IMR-90 (cell line): ENCODE measurements around the gene CLDN34. TPM values are rescaled to one million over a fixed set of nuclear protein-coding genes. Genes with fewer than 3 reads are reported as not detected.

Experiments
- ATAC-seq: fragments of 200-7000 bp; cut with Tn5 transposase; 2 replicates; pipeline ENCODE4 v1.9.1; 2020; ENCODE audit warnings: low read depth, mild to moderate bottlenecking, moderate library complexity
- BruUV-seq: library from RNA; stranded (reverse); fragments of 400-500 nt; replicated peaks from 2 replicates; lab custom pipeline; 2021; lab: Mats Ljungman, UMichigan
- CTCF ChIA-PET: fragments of 300-600 bp; formaldehyde crosslinking; extraction: SDS; loops from one replicate; lab custom pipeline; 2021; ENCODE audit warnings: antibody characterized with exemption; lab: Yijun Ruan, JAX
- POLR2A ChIA-PET: fragments of 300-600 bp; sonication (Branson Sonifier 250); formaldehyde crosslinking; loops from one replicate; lab custom pipeline; 2022; ENCODE audit warnings: antibody characterized with exemption; ENCODE audit not compliant: unreplicated experiment; lab: Charles Lee
- DNase-seq: peaks from one replicate; pipeline ENCODE4 v3.0.0; 2013
- H2AFZ ChIP-seq: replicated peaks from 2 replicates; pipeline ENCODE3; 2013; ENCODE audit warnings: low read length, mild to moderate bottlenecking; ENCODE audit not compliant: poor library complexity
- H2AK5ac ChIP-seq: 2 replicates; pipeline ENCODE4 v1.6.1; 2013; ENCODE audit warnings: low read depth, low read length, inconsistent platforms
- H2AK9ac ChIP-seq: replicated peaks from 2 replicates; pipeline ENCODE3; 2013; ENCODE audit warnings: mild to moderate bottlenecking, low read depth, low read length, moderate library complexity; ENCODE audit not compliant: poor library complexity
- H2BK120ac ChIP-seq: 2 replicates; pipeline ENCODE4 v1.6.1; 2013; ENCODE audit warnings: low read depth, low read length, inconsistent platforms
- H2BK15ac ChIP-seq: 3 replicates; pipeline ENCODE4 v1.6.1; 2013; ENCODE audit warnings: low read depth, low read length, inconsistent platforms
- H2BK20ac ChIP-seq: 2 replicates; pipeline ENCODE4 v1.6.1; 2013; ENCODE audit warnings: low read depth, mild to moderate bottlenecking, inconsistent platforms, low read length, moderate library complexity
- H2BK5ac ChIP-seq: 2 replicates; pipeline ENCODE4 v1.6.1; 2013; ENCODE audit warnings: mild to moderate bottlenecking, low read depth, low read length, inconsistent platforms; ENCODE audit not compliant: poor library complexity, severe bottlenecking
- H3K14ac ChIP-seq: replicated peaks from 2 replicates; pipeline ENCODE4 v1.6.1; 2013; ENCODE audit warnings: low read depth, low read length, inconsistent platforms
- H3K18ac ChIP-seq: 2 replicates; pipeline ENCODE4 v1.6.1; 2013; ENCODE audit warnings: low read depth, low read length, control low read depth
- H3K23ac ChIP-seq: 2 replicates; pipeline ENCODE4 v1.6.1; 2013; ENCODE audit warnings: low read depth, low read length, inconsistent platforms
- H3K27ac ChIP-seq: 2 replicates; pipeline ENCODE4 v1.5.1; 2013; ENCODE audit warnings: mild to moderate bottlenecking, control low read depth, low read length; ENCODE audit not compliant: insufficient read depth
- H3K27me3 ChIP-seq: 2 replicates; pipeline ENCODE4 v1.6.1; 2013; ENCODE audit warnings: low read length; ENCODE audit not compliant: control insufficient read depth, insufficient read depth
- H3K36me3 ChIP-seq: 2 replicates; pipeline ENCODE4 v1.6.1; 2013; ENCODE audit warnings: low read length, mixed read lengths; ENCODE audit not compliant: control insufficient read depth, insufficient read depth
- H3K4ac ChIP-seq: 2 replicates; pipeline ENCODE4 v1.6.1; 2013; ENCODE audit warnings: low read depth, low read length, inconsistent platforms
- H3K4me1 ChIP-seq: 2 replicates; pipeline ENCODE4 v1.6.1; 2013; ENCODE audit warnings: low read length, mixed read lengths; ENCODE audit not compliant: control insufficient read depth, insufficient read depth
- H3K4me2 ChIP-seq: 2 replicates; pipeline ENCODE4 v1.6.1; 2013; ENCODE audit warnings: low read depth, mild to moderate bottlenecking, control low read depth, low read length, moderate library complexity
- H3K4me3 ChIP-seq: 2 replicates; pipeline ENCODE4 v1.5.1; 2013; ENCODE audit warnings: low read depth, mild to moderate bottlenecking, control low read depth, low read length, moderate library complexity; ENCODE audit not compliant: insufficient read depth
- H3K56ac ChIP-seq: 2 replicates; pipeline ENCODE4 v1.6.1; 2013; ENCODE audit warnings: low read length, inconsistent platforms; ENCODE audit not compliant: insufficient read depth; ENCODE audit errors: extremely low read depth
- H3K79me1 ChIP-seq, 2 experiments: 2 replicates each; pipeline ENCODE4 v1.6.1; 2013; ENCODE audit warnings: low read length in 2 of 2, inconsistent platforms in 1 of 2, low read depth in 1 of 2
- H3K9ac ChIP-seq: 2 replicates; pipeline ENCODE4 v1.6.1; 2013; ENCODE audit warnings: low read depth, low read length, control low read depth
- H3K9me1 ChIP-seq: 2 replicates; pipeline ENCODE4 v1.6.1; 2013; ENCODE audit warnings: low read length, inconsistent platforms; ENCODE audit not compliant: insufficient read depth
- H3K9me3 ChIP-seq: 2 replicates; pipeline ENCODE4 v1.6.1; 2013; ENCODE audit warnings: low read length; ENCODE audit not compliant: control insufficient read depth, insufficient read depth
- H4K20me1 ChIP-seq: 2 replicates; pipeline ENCODE4 v1.6.1; 2013; ENCODE audit warnings: low read length, inconsistent platforms; ENCODE audit not compliant: insufficient read depth
- H4K5ac ChIP-seq: 2 replicates; pipeline ENCODE4 v1.6.1; 2013; ENCODE audit warnings: mild to moderate bottlenecking, low read depth, low read length, control low read depth
- H4K8ac ChIP-seq, 2 experiments: 2 replicates each; pipeline ENCODE4 v1.6.1; 2013; ENCODE audit warnings: low read depth in 2 of 2, low read length in 2 of 2, control low read depth in 1 of 2, inconsistent platforms in 1 of 2
- H4K91ac ChIP-seq: 2 replicates; pipeline ENCODE4 v1.6.1; 2013; ENCODE audit warnings: low read depth, low read length, inconsistent platforms; ENCODE audit not compliant: insufficient read depth
- CEBPB ChIP-seq: IDR thresholded peaks from 2 replicates; pipeline ENCODE4 v1.6.1; 2012; ENCODE audit warnings: low read depth, low read length, improper control_type of control experiment
- CHD1 ChIP-seq: IDR thresholded peaks from 2 replicates; pipeline ENCODE4 v1.6.1; 2012; ENCODE audit warnings: low read depth, low read length, improper control_type of control experiment
- FOS ChIP-seq: fragments of 150-350 bp; IDR thresholded peaks from 2 replicates; pipeline ENCODE4 v1.6.1; 2016; ENCODE audit warnings: low read depth, low read length
- MAFK ChIP-seq: IDR thresholded peaks from 2 replicates; pipeline ENCODE4 v1.6.1; 2012; ENCODE audit warnings: low read depth, low read length, improper control_type of control experiment
- MAZ ChIP-seq: IDR thresholded peaks from 2 replicates; pipeline ENCODE4 v1.6.1; 2012; ENCODE audit warnings: low read depth, mild to moderate bottlenecking, low read length, improper control_type of control experiment, moderate library complexity, borderline replicate concordance
- MXI1 ChIP-seq: IDR thresholded peaks from 2 replicates; pipeline ENCODE4 v1.6.1; 2012; ENCODE audit warnings: low read depth, mild to moderate bottlenecking, low read length, moderate library complexity, borderline replicate concordance
- NFE2L2 ChIP-seq: fragments of 150-350 bp; IDR thresholded peaks from 2 replicates; pipeline ENCODE4 v1.6.1; 2016; ENCODE audit warnings: low read depth, mild to moderate bottlenecking, low read length
- POLR2A ChIP-seq: IDR thresholded peaks from 2 replicates; pipeline ENCODE4 v1.6.1; 2012; ENCODE audit warnings: mild to moderate bottlenecking, low read depth, low read length
- RAD21 ChIP-seq: IDR thresholded peaks from 2 replicates; pipeline ENCODE4 v1.6.1; 2012; ENCODE audit warnings: low read length, improper control_type of control experiment
- RCOR1 ChIP-seq: IDR thresholded peaks from 2 replicates; pipeline ENCODE4 v1.6.1; 2012; ENCODE audit warnings: mild to moderate bottlenecking, low read length, improper control_type of control experiment; ENCODE audit not compliant: insufficient replicate concordance
- RFX5 ChIP-seq: IDR thresholded peaks from 2 replicates; pipeline ENCODE4 v1.8.0; 2012; ENCODE audit warnings: low read depth, mild to moderate bottlenecking, low read length, moderate library complexity
- SMC3 ChIP-seq: fragments of 150-350 bp; IDR thresholded peaks from 2 replicates; pipeline ENCODE4 v1.6.1; 2016; ENCODE audit warnings: low read depth, mild to moderate bottlenecking, antibody characterized with exemption, low read length, moderate library complexity
- WGBS, 2 experiments: methylation state at CpG; one replicate each; pipeline versions ENCODE4 v1.1.5 to v1.1.7; 2013; ENCODE audit warnings: missing lambda C conversion rate in 2 of 2; ENCODE audit not compliant: insufficient read length in 1 of 2; ENCODE audit errors: extremely low coverage in 2 of 2; 5-methylcytosine and 5-hydroxymethylcytosine counted together
- dilution Hi-C: fragments of 300-500 bp; cut with HindIII; formaldehyde crosslinking; loops from one replicate; pipeline ENCODE4 v1.14.3; 2018; ENCODE audit warnings: low sequenced_read_pairs; ENCODE audit not compliant: unreplicated experiment
- in situ Hi-C: fragments of 300-500 bp; cut with MboI; formaldehyde crosslinking; loops from 3 replicates; pipeline ENCODE4 v1.14.3; 2019; ENCODE audit warnings: low sequenced_read_pairs, inconsistent platforms, mixed read lengths
- intact Hi-C: fragments of 100-400 bp; cut with micrococcal nuclease; formaldehyde crosslinking; loops from 2 replicates; pipeline ENCODE4 v1.10.0; 2022
- polyA plus RNA-seq, 3 experiments: library from polyadenylated mRNA; depleted of rRNA; stranded (reverse); fragments of >200 nt; gene quantifications; 2 replicates each; pipeline ENCODE4 v1.2.3, GENCODE V29; 2012; ENCODE audit warnings: low replicate concordance in 1 of 3
- total RNA-seq: library from RNA; depleted of rRNA; stranded (reverse); fragments of >200 nt; gene quantifications from 2 replicates; pipeline ENCODE4 v1.2.3, GENCODE V29; 2012
- TF ChIP-seq, protein P1 (sequence below): fragments of 150-350 bp; IDR thresholded peaks from 2 replicates; pipeline ENCODE4 v1.6.1; 2017; ENCODE audit warnings: mild to moderate bottlenecking, antibody characterized with exemption, low read length, low read depth
- TF ChIP-seq, protein P2 (sequence below): fragments of 150-350 bp; IDR thresholded peaks from 2 replicates; pipeline ENCODE4 v1.6.1; 2016; ENCODE audit warnings: low read depth, mild to moderate bottlenecking, low read length, moderate library complexity, borderline replicate concordance
- TF ChIP-seq, protein P3 (sequence below): conservative IDR thresholded peaks from 2 replicates; pipeline ENCODE4 v1.5.1; 2012; ENCODE audit warnings: mild to moderate bottlenecking, low read depth, low read length, improper control_type of control experiment

CLDN34 gene
- total and polyA plus RNA-seq, 2 of the 4 experiments (the other 2 are of a cell fraction): 0.14 TPM; not detected in 1

DNA sequence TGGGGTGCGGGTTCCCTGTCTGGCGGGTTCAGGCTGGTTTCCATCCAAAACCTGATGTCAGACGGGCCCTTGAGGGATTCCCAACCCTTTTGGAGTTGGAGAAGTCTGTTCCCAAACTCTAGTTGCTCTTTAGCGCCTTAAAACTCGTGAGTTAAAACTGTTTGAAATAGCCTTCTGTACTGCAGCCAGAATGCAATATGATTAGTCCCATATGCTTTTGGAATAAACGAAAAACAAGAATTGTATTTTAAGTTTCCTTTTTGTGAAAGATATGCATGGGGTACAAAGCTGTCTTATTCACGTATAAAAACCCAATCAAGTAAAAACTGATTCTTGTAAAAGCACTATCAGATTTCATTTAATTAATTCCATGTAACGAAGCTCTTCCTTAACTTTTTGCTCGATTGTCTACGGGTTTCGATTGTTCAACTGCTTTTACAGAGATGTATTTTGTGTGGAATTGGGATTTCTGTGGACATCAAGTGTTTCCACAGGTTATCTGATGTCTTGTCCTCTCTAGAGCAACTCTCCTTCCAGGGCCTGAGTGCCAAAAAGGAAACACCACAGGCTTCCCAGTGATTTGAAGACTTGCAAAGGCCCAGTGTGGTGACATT lies 49.5 kb downstream of the CLDN34 start:
- peak overlapping the region; percentile 74 for H3K4me3 ChIP-seq
- POLR2A ChIA-PET: no interaction called here
- peak overlapping the region; percentile 79 for H3K9ac ChIP-seq
- peak overlapping the region; percentile 94 for H3K27ac ChIP-seq
- no peak overlapping the region for H2BK120ac ChIP-seq
- no peaks in the 10 kb centered on the region for H3K36me3 ChIP-seq
- CTCF ChIA-PET: no interaction called here
- peak overlapping the region; percentile 77 for H2AK9ac ChIP-seq
- no peak overlapping the region; the same call in 2 of the 3 replicates for H2BK15ac ChIP-seq
- peak overlapping the region; percentile 48; the same call in 1 of the 2 replicates for H2AK5ac ChIP-seq
- H3K9me1 ChIP-seq: no peaks in the 10 kb centered on the region
- peak overlapping the region; percentile 48; the same call in 1 of the 2 replicates for H3K14ac ChIP-seq
- H3K4me2 ChIP-seq: peak overlapping the region; percentile 88
- peaks cover 2% of the 10 kb centered on the region; the same call in 1 of the 2 replicates for H4K20me1 ChIP-seq
- no peaks in the 10 kb centered on the region for H3K9me3 ChIP-seq
- peaks cover 0 to 14% of the 10 kb centered on the region in 2 experiments; a peak in 3 of 4 replicates for H3K79me1 ChIP-seq
- 0% methylated on average over 1 of the region's 11 CpGs; no CpG with 5 or more reads in 1 of the 2 experiments for WGBS, 2 experiments
- H4K5ac ChIP-seq: peak overlapping the region; percentile 12; the same call in 1 of the 2 replicates
- H2BK5ac ChIP-seq: peak overlapping the region; percentile 70
- peak overlapping the region; percentile 24 for H2AFZ ChIP-seq
- H3K27me3 ChIP-seq: no peaks in the 10 kb centered on the region
- ATAC-seq: no peak
- DNase-seq: no peak
- H4K8ac ChIP-seq: no peak overlapping the region; a peak in 2 of 4 replicates
- no peak overlapping the region for H3K56ac ChIP-seq
- H3K18ac ChIP-seq: peak overlapping the region; percentile 29; the same call in 1 of the 2 replicates
- H4K91ac ChIP-seq: peak overlapping the region; percentile 6; the same call in 1 of the 2 replicates
- intact Hi-C loops (loop anchor here (2.0 to 5.0 kb wide), 2 partner anchors 66 to 101 kb away; no protein-coding TSS in a partner anchor), dilution Hi-C loops (no loop called here), in situ Hi-C loops (no loop called here)
- BruUV-seq: no TSS peak
- no peak overlapping the region for H2BK20ac ChIP-seq
- peaks cover 2% of the 10 kb centered on the region for H3K4me1 ChIP-seq
- H3K23ac ChIP-seq: peak overlapping the region; percentile 29; the same call in 1 of the 2 replicates
- peak overlapping the region; percentile 56 for H3K4ac ChIP-seq
- TF ChIP-seq NFE2L2: no peak
- TF ChIP-seq RAD21: no peak
- no peak for TF ChIP-seq FOS
- no peak for TF ChIP-seq MAZ
- TF ChIP-seq CEBPB: no peak
- no peak for TF ChIP-seq MXI1
- TF ChIP-seq, protein P1, sequence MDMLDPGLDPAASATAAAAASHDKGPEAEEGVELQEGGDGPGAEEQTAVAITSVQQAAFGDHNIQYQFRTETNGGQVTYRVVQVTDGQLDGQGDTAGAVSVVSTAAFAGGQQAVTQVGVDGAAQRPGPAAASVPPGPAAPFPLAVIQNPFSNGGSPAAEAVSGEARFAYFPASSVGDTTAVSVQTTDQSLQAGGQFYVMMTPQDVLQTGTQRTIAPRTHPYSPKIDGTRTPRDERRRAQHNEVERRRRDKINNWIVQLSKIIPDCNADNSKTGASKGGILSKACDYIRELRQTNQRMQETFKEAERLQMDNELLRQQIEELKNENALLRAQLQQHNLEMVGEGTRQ: no peak
- TF ChIP-seq CHD1: no peak
- TF ChIP-seq, protein P2, sequence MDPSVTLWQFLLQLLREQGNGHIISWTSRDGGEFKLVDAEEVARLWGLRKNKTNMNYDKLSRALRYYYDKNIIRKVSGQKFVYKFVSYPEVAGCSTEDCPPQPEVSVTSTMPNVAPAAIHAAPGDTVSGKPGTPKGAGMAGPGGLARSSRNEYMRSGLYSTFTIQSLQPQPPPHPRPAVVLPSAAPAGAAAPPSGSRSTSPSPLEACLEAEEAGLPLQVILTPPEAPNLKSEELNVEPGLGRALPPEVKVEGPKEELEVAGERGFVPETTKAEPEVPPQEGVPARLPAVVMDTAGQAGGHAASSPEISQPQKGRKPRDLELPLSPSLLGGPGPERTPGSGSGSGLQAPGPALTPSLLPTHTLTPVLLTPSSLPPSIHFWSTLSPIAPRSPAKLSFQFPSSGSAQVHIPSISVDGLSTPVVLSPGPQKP: no peak
- TF ChIP-seq RFX5: no peak
- TF ChIP-seq POLR2A: no peak
- TF ChIP-seq RCOR1: no peak
- TF ChIP-seq SMC3: no peak
- TF ChIP-seq MAFK: no peak
- TF ChIP-seq, protein P3, sequence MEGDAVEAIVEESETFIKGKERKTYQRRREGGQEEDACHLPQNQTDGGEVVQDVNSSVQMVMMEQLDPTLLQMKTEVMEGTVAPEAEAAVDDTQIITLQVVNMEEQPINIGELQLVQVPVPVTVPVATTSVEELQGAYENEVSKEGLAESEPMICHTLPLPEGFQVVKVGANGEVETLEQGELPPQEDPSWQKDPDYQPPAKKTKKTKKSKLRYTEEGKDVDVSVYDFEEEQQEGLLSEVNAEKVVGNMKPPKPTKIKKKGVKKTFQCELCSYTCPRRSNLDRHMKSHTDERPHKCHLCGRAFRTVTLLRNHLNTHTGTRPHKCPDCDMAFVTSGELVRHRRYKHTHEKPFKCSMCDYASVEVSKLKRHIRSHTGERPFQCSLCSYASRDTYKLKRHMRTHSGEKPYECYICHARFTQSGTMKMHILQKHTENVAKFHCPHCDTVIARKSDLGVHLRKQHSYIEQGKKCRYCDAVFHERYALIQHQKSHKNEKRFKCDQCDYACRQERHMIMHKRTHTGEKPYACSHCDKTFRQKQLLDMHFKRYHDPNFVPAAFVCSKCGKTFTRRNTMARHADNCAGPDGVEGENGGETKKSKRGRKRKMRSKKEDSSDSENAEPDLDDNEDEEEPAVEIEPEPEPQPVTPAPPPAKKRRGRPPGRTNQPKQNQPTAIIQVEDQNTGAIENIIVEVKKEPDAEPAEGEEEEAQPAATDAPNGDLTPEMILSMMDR: no peak
